K562 (cell line): Measurements from ENCODE around the gene DOCK4. TPM values are rescaled to one million over a fixed set of nuclear protein-coding genes. Genes with fewer than 3 reads are reported as not detected.

Experiments used
- AFF1 ChIP-seq, 2 experiments: fragments of 450-650 bp; IDR thresholded peaks; 2 replicates each; pipeline ENCODE4 v1.6.1; 2018; ENCODE audit warnings: mild to moderate bottlenecking in 2 of 2, low read depth in 1 of 2; ENCODE audit not compliant: partially characterized antibody in 2 of 2
- CCAR2 ChIP-seq: fragments of 200-400 bp; formaldehyde crosslinking; IDR thresholded peaks from 2 replicates; pipeline ENCODE4 v1.6.1; 2017; ENCODE audit warnings: mild to moderate bottlenecking, low read depth, low read length
- EHMT2 ChIP-seq: fragments of 450-650 bp; IDR thresholded peaks from 2 replicates; pipeline ENCODE4 v1.6.1; 2018; ENCODE audit warnings: antibody characterized with exemption
- ELF2 ChIP-seq: fragments of 250-450 bp; sonication (Bioruptor Pico); IDR thresholded peaks from 2 replicates; pipeline ENCODE4 v1.5.0; 2021; ENCODE audit warnings: mild to moderate bottlenecking
- HES1 ChIP-seq: fragments of 450-650 bp; IDR thresholded peaks from 2 replicates; pipeline ENCODE4 v1.6.1; 2016; ENCODE audit warnings: low read depth, mild to moderate bottlenecking, moderate library complexity
- JUNB ChIP-seq: fragments of 450-650 bp; formaldehyde crosslinking; conservative IDR thresholded peaks from 2 replicates; pipeline ENCODE4 v1.4.0; 2020; ENCODE audit warnings: mild to moderate bottlenecking
- RBM39 ChIP-seq: fragments of 200-400 bp; formaldehyde crosslinking; optimal IDR thresholded peaks from 2 replicates; pipeline ENCODE3; 2018; ENCODE audit warnings: low read depth, low read length
- RNF219 ChIP-seq: fragments of 250-450 bp; sonication (Bioruptor Pico); IDR thresholded peaks from 2 replicates; pipeline ENCODE4 v1.5.0; 2022; ENCODE audit warnings: mild to moderate bottlenecking
- TOE1 ChIP-seq, 2 experiments: fragments of 450-650 bp in 1 of 2; sonication (generic) in 1 of 2; formaldehyde crosslinking in 1 of 2; IDR thresholded peaks; 2 replicates each; pipeline versions ENCODE4 v1.7.1 to v1.8.0; 2016 to 2022; ENCODE audit warnings: borderline replicate concordance in 2 of 2, mild to moderate bottlenecking in 2 of 2, antibody characterized with exemption in 1 of 2, inconsistent platforms in 1 of 2, low read depth in 1 of 2, missing genetic modification reagents in 1 of 2, moderate library complexity in 1 of 2
- polyA plus RNA-seq, 8 experiments: library from polyadenylated mRNA; depleted of rRNA in 4 of 8; stranded (reverse) in 5 of 8; unstranded in 3 of 8; fragments of >200 nt; fragmentation: Nextera tagmentation in 2 of 8; fragmentation: Illumina TruSeq in 1 of 8; extraction: Ambion mirVana in 2 of 8; extraction: Trizol in 1 of 8; gene quantifications; 2 replicates each; pipeline versions ENCODE4 v1.2.1 to v1.2.3, GENCODE V29; 2011 to 2014; ENCODE audit warnings: inconsistent platforms in 1 of 8, missing spikeins in 1 of 8
- total RNA-seq, 7 experiments: library from RNA; depleted of rRNA in 6 of 7; stranded (reverse); fragments of >200 nt in 6 of 7; fragmentation: Illumina TruSeq in 2 of 7; extraction: Trizol in 2 of 7; gene quantifications; 2 replicates each; pipeline versions ENCODE4 v1.2.1 to v1.2.3, GENCODE V29; 2011 to 2021; ENCODE audit warnings: low replicate concordance in 1 of 7
- TF ChIP-seq, protein P1 (sequence below): fragments of 450-650 bp; formaldehyde crosslinking; IDR thresholded peaks from 2 replicates; pipeline ENCODE4 v1.4.0; 2022; ENCODE audit warnings: missing genetic modification characterization

Gene DOCK4
- total and polyA plus RNA-seq, 9 of the 15 experiments (the other 6 are each of a cell fraction or from before 2014, with no cell fraction given), result 0.42 to 5.7 (median 2.3) TPM

- TF ChIP-seq TOE1 (IDR thresholded peaks at IDR 0.05; ENCODE audit: borderline replicate concordance) (no peak), TOE1 (CRISPR knock-in tag; IDR thresholded peaks at IDR 0.05; ENCODE audit: borderline replicate concordance, low read depth) (no peak), AFF1 (IDR thresholded peaks at IDR 0.05; ENCODE audit: low read depth in 1 of 2, partially characterized antibody in 2 of 2) (no peak), CCAR2 (no peak), ELF2 (CRISPR knock-in tag) (no peak), EHMT2 (no peak), JUNB (CRISPR knock-in tag) (no peak), RBM39 (no peak), HES1 (no peak), RNF219 (CRISPR knock-in tag) (no peak)
- TF ChIP-seq, protein P1, sequence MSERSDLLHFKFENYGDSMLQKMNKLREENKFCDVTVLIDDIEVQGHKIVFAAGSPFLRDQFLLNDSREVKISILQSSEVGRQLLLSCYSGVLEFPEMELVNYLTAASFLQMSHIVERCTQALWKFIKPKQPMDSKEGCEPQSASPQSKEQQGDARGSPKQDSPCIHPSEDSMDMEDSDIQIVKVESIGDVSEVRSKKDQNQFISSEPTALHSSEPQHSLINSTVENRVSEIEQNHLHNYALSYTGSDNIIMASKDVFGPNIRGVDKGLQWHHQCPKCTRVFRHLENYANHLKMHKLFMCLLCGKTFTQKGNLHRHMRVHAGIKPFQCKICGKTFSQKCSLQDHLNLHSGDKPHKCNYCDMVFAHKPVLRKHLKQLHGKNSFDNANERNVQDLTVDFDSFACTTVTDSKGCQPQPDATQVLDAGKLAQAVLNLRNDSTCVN (CRISPR knock-in tag), result no peak
These were observed 87.3 kb downstream of the DOCK4 start (continued) for GRCh38 chr7:112118581-112119566.
